Activated naive CD4-positive, alpha-beta T cell treated with anti-CD3 and anti-CD28 coated beads, Interleukin-2, amount 50 U/mL, for 72 hours (primary cell): ENCODE measurements around the gene ALKBH8. TPM values are rescaled to one million over a fixed set of nuclear protein-coding genes. Genes with fewer than 3 reads are reported as not detected.
"Not testable (repeated sequence)": the region's sequence is repeated elsewhere in the genome, so short reads cannot be mapped to it uniquely, and the experiment has no call there.

ENCODE experiments used
- ATAC-seq, 2 donors: fragments of 150-1000 bp; cut with Tn5 transposase; 2 replicates each; pipeline ENCODE4 v1.10.0; 2021; ENCODE audit warnings: mild to moderate bottlenecking in 2 of 2, moderate library complexity in 2 of 2
- DNase-seq, 2 donors: peaks; one replicate each; pipeline ENCODE4 v3.0.0; 2021 to 2022; ENCODE audit warnings: low spot score in 2 of 2
- H3K27ac Mint-ChIP-seq, 2 donors: one replicate each; pipeline ENCODE4 v1.8.0; 2022; ENCODE audit warnings: mild to moderate bottlenecking in 2 of 2, mixed read lengths in 2 of 2
- H3K36me3 Mint-ChIP-seq, 2 donors: one replicate each; pipeline ENCODE4 v1.8.0; 2022; ENCODE audit warnings: mixed read lengths in 2 of 2
- H3K9me3 Mint-ChIP-seq, 2 donors: one replicate each; pipeline ENCODE4 v1.8.0; 2022; ENCODE audit warnings: mixed read lengths in 2 of 2
- total RNA-seq, 2 donors: library from RNA; stranded (reverse); gene quantifications; one replicate each; pipeline ENCODE4 v1.2.3, GENCODE V29; 2022

ALKBH8 gene
- total RNA-seq, 2 donors from 2014 or later = 4.3 to 10.3 TPM

- ATAC-seq (no peak), DNase-seq (no peak)
- no peaks in the 10 kb centered on the region for H3K36me3 Mint-ChIP-seq
- H3K27ac Mint-ChIP-seq = no peak overlapping the region
- peaks cover 0 to 4% of the 10 kb centered on the region in 2 donors for H3K9me3 Mint-ChIP-seq
These were observed 74.7 kb downstream of the ALKBH8 start for GRCh38 chr11:107490836-107491235.

- ATAC-seq = no peak
- Mint-ChIP-seq H3K9me3 (no peaks in the 10 kb centered on the region), H3K36me3 (no peaks in the 10 kb centered on the region), H3K27ac (no peak overlapping the region)
- no peak for DNase-seq
These were observed 83.3 kb downstream of the ALKBH8 start for GRCh38 chr11:107482234-107482633.

- ATAC-seq (no peak), DNase-seq (no peak)
- no peaks in the 10 kb centered on the region for H3K9me3 Mint-ChIP-seq
These were observed 86.6 kb downstream of the ALKBH8 start for GRCh38 chr11:107478922-107479321.

GRCh38 chr11:107477820-107478219 lies 87.7 kb downstream of the ALKBH8 start:
- ATAC-seq = no peak
- H3K27ac Mint-ChIP-seq = no peak overlapping the region
- no peaks in the 10 kb centered on the region for H3K36me3 Mint-ChIP-seq
- no peaks in the 10 kb centered on the region for H3K9me3 Mint-ChIP-seq
- DNase-seq = no peak

More at GRCh38 chr11:107478922-107479321, 86.6 kb downstream of the ALKBH8 start:
- no peaks in the 10 kb centered on the region for H3K36me3 Mint-ChIP-seq
- no peak overlapping the region for H3K27ac Mint-ChIP-seq

GRCh38 chr11:107473792-107474191 lies 91.7 kb downstream of the ALKBH8 start:
- Mint-ChIP-seq H3K9me3 (no peaks in the 10 kb centered on the region), H3K36me3 (no peaks in the 10 kb centered on the region), H3K27ac (no peak overlapping the region)
- DNase-seq (no peak), ATAC-seq (no peak)

GRCh38 chr11:107472966-107473365 lies 92.6 kb downstream of the ALKBH8 start:
- ATAC-seq = no peak
- Mint-ChIP-seq H3K27ac (peak overlapping the region in 1 of 2 donors; percentile 32), H3K36me3 (no peaks in the 10 kb centered on the region), H3K9me3 (no peaks in the 10 kb centered on the region)
- DNase-seq = no peak

GRCh38 chr11:107468596-107468995 lies 96.9 kb downstream of the ALKBH8 start:
- peaks cover 8% of the 10 kb centered on the region in 2 donors for H3K9me3 Mint-ChIP-seq
- peaks cover 7 to 19% of the 10 kb centered on the region in 2 donors for H3K36me3 Mint-ChIP-seq
- DNase-seq (no peak), ATAC-seq (no peak)
- no peak overlapping the region for H3K27ac Mint-ChIP-seq

- no peak for DNase-seq
- no peak overlapping the region for H3K27ac Mint-ChIP-seq
- no peak for ATAC-seq
- H3K9me3 Mint-ChIP-seq = peaks cover 12 to 13% of the 10 kb centered on the region in 2 donors
- peaks cover 14 to 26% of the 10 kb centered on the region in 2 donors for H3K36me3 Mint-ChIP-seq
These were observed 97.8 kb downstream of the ALKBH8 start for GRCh38 chr11:107467696-107468095.

GRCh38 chr11:107466275-107466866 lies 99.2 kb downstream of the ALKBH8 start:
- not testable (repeated sequence) for DNase-seq, ATAC-seq, H3K27ac Mint-ChIP-seq
- peaks cover 14 to 26% of the 10 kb centered on the region in 2 donors for H3K36me3 Mint-ChIP-seq
- H3K9me3 Mint-ChIP-seq = peaks cover 12 to 13% of the 10 kb centered on the region in 2 donors

- peak; percentile 94 to 97 for ATAC-seq
- Mint-ChIP-seq H3K27ac (peak within 1 kb of the TSS; percentile 92 to 93), H3K9me3 (no peaks in the 10 kb centered on the region), H3K36me3 (peaks cover 12 to 15% of the 10 kb centered on the region in 2 donors)
- peak; percentile 80 to 85 for DNase-seq
These were observed 107.8 kb downstream of the ALKBH8 start, which contains the start of gene CWF19L2 for GRCh38 chr11:107457558-107458271. TSS of gene CWF19L2 (minus strand) at chr11:107457825. CDS start at chr11:107457816, 9 bp downstream.

GRCh38 chr11:107457205-107457557 lies 108.4 kb downstream of the ALKBH8 start:
- ATAC-seq = peak; percentile 45 to 58
- H3K36me3 Mint-ChIP-seq = peaks cover 12 to 15% of the 10 kb centered on the region in 2 donors
- H3K27ac Mint-ChIP-seq = peak overlapping the region; percentile 92 to 93
- DNase-seq = no peak
- H3K9me3 Mint-ChIP-seq = no peaks in the 10 kb centered on the region

- Mint-ChIP-seq H3K9me3 (no peaks in the 10 kb centered on the region), H3K27ac (no peak overlapping the region), H3K36me3 (peaks cover 15 to 18% of the 10 kb centered on the region in 2 donors)
- ATAC-seq (no peak), DNase-seq (no peak)
These were observed 111.8 kb downstream of the ALKBH8 start for GRCh38 chr11:107453594-107454286.

Other genes with a start within 250 kb of the ALKBH8 start
- gene CWF19L2, start 107.9 kb downstream of the ALKBH8 start, total RNA-seq = 10 to 100 TPM; 14.7 to 16.3 TPM
- gene ELMOD1, start 25.4 kb upstream of the ALKBH8 start, total RNA-seq = not detected
- not detected for gene SLN, start 146.3 kb upstream of the ALKBH8 start, total RNA-seq